ENCODE measurements around the gene CMIP. TPM values are rescaled to one million over a fixed set of nuclear protein-coding genes. Genes with fewer than 3 reads are reported as not detected.

Gene CMIP
- total RNA-seq, 1 donor from 2014 or later = 27.8 TPM

DNA sequence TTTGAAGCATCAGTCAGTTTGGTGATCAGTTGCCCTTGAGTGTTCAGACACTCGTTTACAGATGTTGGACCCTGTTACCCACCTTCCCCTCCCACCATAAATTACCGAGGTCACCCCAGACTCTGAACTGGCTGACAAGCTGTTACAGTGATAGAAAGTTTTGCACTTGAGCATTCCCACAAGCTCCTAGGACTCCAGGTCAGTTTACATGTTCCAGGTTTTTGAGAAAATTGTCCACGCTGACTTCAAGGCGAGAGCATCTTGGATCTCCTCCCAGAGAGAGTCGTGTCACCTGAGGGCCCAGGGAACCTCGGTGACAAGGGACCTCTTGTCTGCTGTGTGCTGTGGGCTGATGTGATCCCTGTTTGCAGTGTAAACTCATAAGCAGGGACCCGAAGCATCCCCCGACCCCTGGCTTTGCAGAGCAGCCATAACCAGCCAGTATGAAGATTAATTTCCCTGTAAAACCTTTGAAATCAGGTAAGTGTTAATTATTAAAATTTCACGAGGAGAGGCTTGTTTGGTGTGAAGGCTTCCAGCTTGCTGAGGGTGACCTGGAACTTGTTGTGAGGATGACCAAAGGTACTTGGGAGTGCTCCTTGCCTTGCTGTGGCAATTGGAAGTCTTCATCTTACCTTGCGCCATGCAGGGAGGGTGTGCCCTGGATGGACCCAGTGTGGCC lies 91.2 kb downstream of the CMIP start:
- no peak for DNase-seq

DNA sequence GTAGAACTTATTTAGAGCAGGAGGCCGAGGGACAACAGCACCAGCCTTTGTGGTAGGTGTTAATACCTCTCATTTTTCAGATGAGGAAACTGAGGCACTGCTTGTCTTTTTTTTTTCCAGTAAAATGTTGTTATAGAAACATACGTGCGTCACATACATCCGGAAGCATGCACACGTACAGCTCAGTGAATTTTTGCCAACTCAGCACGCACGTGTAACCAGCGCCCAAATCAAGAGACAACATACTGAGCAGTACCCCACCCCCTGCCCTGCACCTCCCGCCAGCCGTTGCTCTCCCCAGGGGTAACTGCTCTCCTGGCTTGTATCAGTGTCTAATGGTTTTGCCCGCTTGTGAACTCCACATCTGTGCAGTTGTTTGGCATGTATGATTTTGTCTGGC lies 92.0 kb downstream of the CMIP start:
- DNase-seq = no peak

GRCh38 chr16:81537721-81538561 lies 93.3 kb downstream of the CMIP start:
- DNase-seq = no peak

DNA sequence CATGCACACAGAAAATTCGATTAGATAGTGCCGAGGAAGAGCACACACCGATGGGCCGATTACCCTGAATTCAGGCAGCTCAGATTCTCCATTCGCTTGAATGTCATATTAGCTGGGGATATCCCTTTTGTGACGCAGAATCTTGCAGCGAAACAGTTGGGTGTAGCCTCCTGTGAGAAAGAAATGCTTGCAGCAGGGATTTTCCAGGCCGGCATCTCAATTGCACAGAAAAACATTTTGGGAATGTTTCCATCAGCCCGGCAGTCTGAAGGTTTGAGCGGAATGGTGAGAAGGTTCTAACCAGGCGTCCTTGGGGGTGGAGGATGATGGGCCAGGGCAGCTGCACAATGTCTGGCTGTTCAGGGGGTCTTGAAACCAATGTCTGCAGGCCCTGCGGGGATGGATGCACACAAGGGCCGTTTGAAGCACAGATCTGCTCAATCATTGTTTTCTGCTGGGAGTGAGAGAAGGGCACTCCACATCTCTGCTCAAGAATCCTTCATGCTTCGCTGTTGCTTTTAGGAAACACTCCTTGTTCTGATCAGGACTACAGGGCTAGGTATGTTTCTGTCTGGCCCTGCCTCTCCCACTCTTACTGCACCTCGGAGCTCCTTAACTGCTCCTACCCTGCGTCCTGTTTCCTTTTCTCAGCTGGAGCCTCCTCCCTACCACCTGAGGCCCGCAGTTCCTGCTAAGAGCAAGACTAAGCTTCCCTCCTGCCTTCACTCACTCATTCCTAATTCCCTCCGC lies 94.6 kb downstream of the CMIP start:
- no peak for DNase-seq

- DNase-seq = no peak
These were observed 95.3 kb downstream of the CMIP start for GRCh38 chr16:81539759-81540472.

DNA sequence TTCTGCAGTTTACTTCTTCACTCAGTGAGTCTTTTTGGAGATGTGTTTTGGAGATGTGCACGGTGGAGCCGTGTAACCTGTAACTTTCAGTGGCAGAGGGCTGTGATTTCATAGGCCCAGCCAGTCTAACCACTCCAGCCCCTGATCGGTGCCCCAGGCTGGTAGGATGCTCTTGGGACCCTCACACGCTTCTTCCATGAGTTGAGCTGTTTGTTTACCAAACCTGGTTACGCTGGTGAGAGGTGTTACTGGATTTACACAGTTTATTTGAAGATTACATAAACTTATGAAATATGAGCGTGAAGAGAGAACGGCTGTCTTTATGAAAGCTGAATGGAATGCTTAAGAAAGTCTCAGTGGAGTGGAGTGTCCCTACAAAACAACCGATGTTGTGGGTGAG lies 96.7 kb downstream of the CMIP start:
- DNase-seq = no peak

GRCh38 chr16:81542609-81543570 lies 98.3 kb downstream of the CMIP start:
- DNase-seq = no peak

- no peak for DNase-seq
These were observed 99.0 kb downstream of the CMIP start for GRCh38 chr16:81543571-81543970.

DNA sequence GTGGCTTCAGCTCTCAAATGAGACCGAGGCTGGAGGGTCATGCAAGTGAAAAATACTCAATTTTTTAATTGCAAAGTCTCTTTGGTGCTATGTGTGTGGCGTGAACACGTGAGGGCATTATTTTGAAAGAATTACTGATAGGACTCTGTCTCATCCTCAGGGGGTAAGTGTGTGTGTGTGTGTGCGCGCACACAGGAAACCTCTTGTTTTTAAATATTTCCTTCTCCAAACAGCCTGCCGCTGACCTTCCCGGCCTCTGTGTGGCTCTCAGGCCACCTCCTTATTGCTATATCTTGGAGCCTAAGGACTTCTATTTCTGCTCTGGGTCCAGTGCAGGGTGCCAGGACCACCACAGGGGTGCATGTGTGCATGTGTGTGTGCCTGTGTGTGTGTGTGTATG lies 99.7 kb downstream of the CMIP start:
- DNase-seq = no peak

- DNase-seq = no peak
These were observed 100.2 kb downstream of the CMIP start for GRCh38 chr16:81544700-81545271.

- DNase-seq = no peak
These were observed 101.1 kb downstream of the CMIP start for GRCh38 chr16:81545470-81546250.

GRCh38 chr16:81546781-81547180 lies 102.2 kb downstream of the CMIP start:
- DNase-seq = no peak

DNA sequence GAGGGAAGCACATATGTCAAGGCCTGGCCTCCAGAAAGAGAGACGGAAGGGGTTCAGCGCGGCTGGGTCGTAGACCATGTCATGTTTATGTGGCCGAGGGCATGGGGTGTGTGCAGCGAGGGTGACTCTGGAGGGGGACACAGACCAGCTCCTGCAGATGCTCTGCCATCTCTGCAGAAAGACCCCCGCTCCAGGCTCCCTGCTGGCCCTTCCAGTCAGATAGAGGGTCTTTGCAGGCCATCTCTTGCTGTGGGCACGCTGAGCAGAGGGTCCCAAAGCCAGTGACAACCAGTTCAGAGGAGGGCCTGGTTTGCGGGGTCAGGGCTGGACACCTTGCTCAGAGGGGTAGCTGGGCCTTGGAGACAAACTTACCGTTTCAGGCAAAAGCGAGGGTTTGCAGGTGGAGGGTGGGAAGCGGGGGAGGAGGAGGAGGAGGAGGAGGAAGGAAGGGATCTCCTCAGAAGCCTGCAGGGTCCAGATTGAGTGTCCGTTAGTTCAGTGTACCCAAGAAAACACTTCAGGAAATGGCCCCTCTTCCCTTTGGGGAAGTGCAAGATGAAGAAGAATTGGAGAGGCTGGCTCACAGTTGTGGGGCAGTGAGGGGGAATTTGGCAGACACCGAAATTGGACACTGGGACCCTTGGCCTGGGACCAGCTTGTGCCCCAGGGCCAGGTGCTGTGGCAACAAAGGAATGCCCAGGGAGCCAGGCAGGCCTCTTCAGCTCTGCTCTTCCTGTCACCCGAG lies 102.8 kb downstream of the CMIP start:
- DNase-seq = no peak

DNA sequence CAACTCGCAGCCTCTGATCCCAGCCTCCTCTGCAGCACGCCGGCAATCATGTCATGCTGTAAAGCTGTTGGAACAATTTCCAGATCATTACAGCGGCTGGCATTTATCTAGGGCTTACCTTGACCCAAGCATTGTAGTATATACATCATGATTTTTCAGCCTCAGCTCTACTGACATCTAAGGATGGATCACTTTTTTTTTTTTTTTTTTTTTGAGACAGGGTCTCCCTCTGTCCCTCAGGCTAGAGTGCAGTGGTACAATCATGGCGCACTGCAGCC lies 103.3 kb downstream of the CMIP start:
- DNase-seq = no peak

DNA sequence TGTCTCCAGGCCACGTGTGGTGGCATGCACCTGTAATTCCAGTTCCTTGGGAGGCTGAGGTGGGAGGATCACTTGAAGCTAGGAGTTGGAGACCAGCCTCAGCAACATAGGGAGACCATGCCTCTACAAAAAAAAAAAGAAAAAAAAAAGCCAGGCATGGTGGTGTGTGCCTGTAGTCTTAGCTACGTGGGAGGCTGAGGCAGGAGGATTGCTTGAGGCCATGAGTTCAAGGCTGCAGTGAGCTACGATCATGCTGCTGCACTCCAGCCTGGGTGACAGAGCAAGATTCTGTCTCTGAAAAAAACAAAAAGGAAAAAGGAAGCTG lies 103.9 kb downstream of the CMIP start:
- DNase-seq = no peak

- no peak for DNase-seq
These were observed 104.4 kb downstream of the CMIP start for GRCh38 chr16:81548876-81549546.

GRCh38 chr16:81549547-81550431 lies 105.2 kb downstream of the CMIP start:
- no peak for DNase-seq

DNA sequence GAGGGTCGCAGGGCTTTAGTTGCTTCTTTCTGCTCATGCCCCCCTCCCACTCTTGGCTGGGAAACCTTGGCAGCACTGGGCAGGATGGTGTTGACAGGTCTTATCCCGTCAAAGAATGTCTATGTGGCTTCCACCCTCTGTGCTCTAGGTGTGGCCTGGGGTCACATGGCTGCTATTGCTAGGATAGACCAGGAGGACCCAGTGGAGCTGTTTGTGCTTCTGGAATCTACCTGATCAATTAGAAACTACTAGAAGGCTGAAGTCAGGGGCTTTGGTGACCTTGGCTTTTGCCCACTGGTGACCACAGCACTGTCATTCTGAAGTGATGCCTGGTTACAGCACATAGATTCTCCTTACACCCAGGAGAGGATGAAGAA lies 105.8 kb downstream of the CMIP start:
- DNase-seq = no peak
